ENCODE data around the gene GABRB3. TPM values are rescaled to one million over a fixed set of nuclear protein-coding genes. Genes with fewer than 3 reads are reported as not detected.

Gene GABRB3
- polyA plus RNA-seq, 3 donors: not detected

DNA sequence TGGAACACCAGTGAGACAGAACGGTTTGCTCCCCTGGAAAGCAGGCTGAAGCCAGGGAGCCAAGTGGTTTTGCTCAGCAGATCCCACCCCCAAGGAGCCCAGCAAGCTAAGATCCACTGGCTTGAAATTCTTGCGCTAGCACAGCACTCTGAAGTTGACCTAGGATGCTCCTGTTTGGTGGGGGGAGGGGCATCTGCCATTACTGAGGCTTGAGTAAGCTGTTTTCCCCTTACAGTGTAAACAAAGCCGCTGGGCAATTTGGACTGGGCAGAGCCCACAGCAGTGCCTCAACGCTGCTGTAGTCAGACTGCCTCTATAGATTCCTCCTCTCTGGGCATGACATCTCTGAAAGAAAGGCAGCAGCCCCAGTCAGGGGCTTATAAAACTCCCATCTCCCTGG lies 241.4 kb downstream of the GABRB3 start:
- intact Hi-C loops (cut with micrococcal nuclease): no loop called here
- no peaks in the 10 kb centered on the region for H3K36me3 Mint-ChIP-seq
- no peak overlapping the region for H3K27ac Mint-ChIP-seq
- WGBS (ENCODE audit: insufficient coverage): 78% methylated on average over 2 of the region's 4 CpGs
- no peaks in the 10 kb centered on the region for H3K27me3 Mint-ChIP-seq (ENCODE audit: low read depth in 3 of 3)
- DNase-seq: no peak
- H3K4me3 ChIP-seq (replicated peaks in 1 of 3; ENCODE audit: low read depth in 2 of 3, low read length in 3 of 3): no peak overlapping the region
- H3K27me3 ChIP-seq (ENCODE audit: control insufficient read depth in 2 of 2, insufficient read depth in 2 of 2, low read length in 2 of 2): no peaks in the 10 kb centered on the region
- no peak overlapping the region for H2AFZ ChIP-seq (ENCODE audit: insufficient read depth, low read depth, low read length, poor library complexity, severe bottlenecking)
- H3K79me2 ChIP-seq (ENCODE audit: insufficient read depth, low read length): no peaks in the 10 kb centered on the region
- H3K36me3 ChIP-seq (replicated peaks in 1 of 2; ENCODE audit: control insufficient read depth in 1 of 2, insufficient read depth in 2 of 2, low read length in 2 of 2): no peaks in the 10 kb centered on the region
- H4K20me1 ChIP-seq (ENCODE audit: insufficient read depth, low read length): no peaks in the 10 kb centered on the region
- H3K27ac ChIP-seq (ENCODE audit: low read depth in 1 of 2, low read length in 2 of 2): no peak overlapping the region
- TF ChIP-seq, protein P1, sequence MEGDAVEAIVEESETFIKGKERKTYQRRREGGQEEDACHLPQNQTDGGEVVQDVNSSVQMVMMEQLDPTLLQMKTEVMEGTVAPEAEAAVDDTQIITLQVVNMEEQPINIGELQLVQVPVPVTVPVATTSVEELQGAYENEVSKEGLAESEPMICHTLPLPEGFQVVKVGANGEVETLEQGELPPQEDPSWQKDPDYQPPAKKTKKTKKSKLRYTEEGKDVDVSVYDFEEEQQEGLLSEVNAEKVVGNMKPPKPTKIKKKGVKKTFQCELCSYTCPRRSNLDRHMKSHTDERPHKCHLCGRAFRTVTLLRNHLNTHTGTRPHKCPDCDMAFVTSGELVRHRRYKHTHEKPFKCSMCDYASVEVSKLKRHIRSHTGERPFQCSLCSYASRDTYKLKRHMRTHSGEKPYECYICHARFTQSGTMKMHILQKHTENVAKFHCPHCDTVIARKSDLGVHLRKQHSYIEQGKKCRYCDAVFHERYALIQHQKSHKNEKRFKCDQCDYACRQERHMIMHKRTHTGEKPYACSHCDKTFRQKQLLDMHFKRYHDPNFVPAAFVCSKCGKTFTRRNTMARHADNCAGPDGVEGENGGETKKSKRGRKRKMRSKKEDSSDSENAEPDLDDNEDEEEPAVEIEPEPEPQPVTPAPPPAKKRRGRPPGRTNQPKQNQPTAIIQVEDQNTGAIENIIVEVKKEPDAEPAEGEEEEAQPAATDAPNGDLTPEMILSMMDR (IDR thresholded peaks at IDR 0.05): no peak
- no peak overlapping the region for H3K4me3 Mint-ChIP-seq
- peaks cover 22 to 32% of the 10 kb centered on the region in 2 donors for H3K9me3 ChIP-seq (replicated peaks in 1 of 2; ENCODE audit: control insufficient read depth in 1 of 2, insufficient read depth in 1 of 2, low read length in 2 of 2)
- H3K4me1 Mint-ChIP-seq: no peaks in the 10 kb centered on the region
- peaks cover 7 to 30% (median 19%) of the 10 kb centered on the region in 7 donors for H3K9me3 Mint-ChIP-seq
- no peak overlapping the region for H3K4me2 ChIP-seq (replicated peaks; ENCODE audit: extremely low read depth, low read length, poor library complexity, severe bottlenecking)
- no peak overlapping the region for H3K9ac ChIP-seq (ENCODE audit: insufficient read depth, low read length, poor library complexity, severe bottlenecking)
- H3K4me1 ChIP-seq (ENCODE audit: control insufficient read depth in 1 of 2, insufficient read depth in 2 of 2, low read length in 2 of 2): no peaks in the 10 kb centered on the region

DNA sequence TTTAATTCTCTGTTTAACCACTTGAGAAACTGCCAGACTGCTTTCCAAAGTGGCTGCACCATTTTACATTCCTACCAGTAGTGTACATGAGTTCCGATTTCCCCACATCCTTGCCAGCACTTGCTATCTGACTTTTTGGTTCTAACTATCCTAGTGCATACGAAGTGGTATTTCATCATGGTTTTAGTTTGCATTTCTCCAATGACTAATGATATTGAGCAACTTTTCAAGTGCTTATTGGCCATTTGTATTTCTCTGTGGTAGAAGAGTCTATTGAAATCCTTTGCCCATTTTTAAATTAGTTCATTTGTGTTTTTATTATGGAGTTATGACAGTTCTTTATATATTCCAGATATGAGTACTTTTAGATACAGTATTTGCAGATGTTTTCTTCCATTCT lies 247.8 kb downstream of the GABRB3 start:
- peaks cover 14 to 49% of the 10 kb centered on the region in 2 donors for H3K9me3 ChIP-seq (replicated peaks in 1 of 2; ENCODE audit: control insufficient read depth in 1 of 2, insufficient read depth in 1 of 2, low read length in 2 of 2)
- H4K20me1 ChIP-seq (ENCODE audit: insufficient read depth, low read length): no peaks in the 10 kb centered on the region
- no peak overlapping the region for H3K27ac Mint-ChIP-seq
- no peak overlapping the region for H2AFZ ChIP-seq (ENCODE audit: insufficient read depth, low read depth, low read length, poor library complexity, severe bottlenecking)
- no peaks in the 10 kb centered on the region for H3K4me1 Mint-ChIP-seq
- H3K27me3 Mint-ChIP-seq (ENCODE audit: low read depth in 3 of 3): no peaks in the 10 kb centered on the region
- H3K9ac ChIP-seq (ENCODE audit: insufficient read depth, low read length, poor library complexity, severe bottlenecking): no peak overlapping the region
- DNase-seq: no peak
- H3K27ac ChIP-seq (ENCODE audit: low read depth in 1 of 2, low read length in 2 of 2): no peak overlapping the region
- TF ChIP-seq, protein P1 (IDR thresholded peaks at IDR 0.05): no peak
- H3K36me3 Mint-ChIP-seq: no peaks in the 10 kb centered on the region
- no peak overlapping the region for H3K4me3 ChIP-seq (replicated peaks in 1 of 3; ENCODE audit: low read depth in 2 of 3, low read length in 3 of 3)
- intact Hi-C loops (cut with micrococcal nuclease): no loop called here
- peaks cover 5 to 29% (median 15%) of the 10 kb centered on the region in 7 donors for H3K9me3 Mint-ChIP-seq
- H3K79me2 ChIP-seq (ENCODE audit: insufficient read depth, low read length): no peaks in the 10 kb centered on the region
- no peak overlapping the region for H3K4me3 Mint-ChIP-seq
- H3K36me3 ChIP-seq (replicated peaks in 1 of 2; ENCODE audit: control insufficient read depth in 1 of 2, insufficient read depth in 2 of 2, low read length in 2 of 2): no peaks in the 10 kb centered on the region
- no peaks in the 10 kb centered on the region for H3K4me1 ChIP-seq (ENCODE audit: control insufficient read depth in 1 of 2, insufficient read depth in 2 of 2, low read length in 2 of 2)
- H3K27me3 ChIP-seq (ENCODE audit: control insufficient read depth in 2 of 2, insufficient read depth in 2 of 2, low read length in 2 of 2): no peaks in the 10 kb centered on the region
- no peak overlapping the region for H3K4me2 ChIP-seq (replicated peaks; ENCODE audit: extremely low read depth, low read length, poor library complexity, severe bottlenecking)
- WGBS (ENCODE audit: insufficient coverage): 100% methylated on average over 1 of the region's 2 CpGs

All from CD14-positive monocyte (primary cell).